ENCODE results near the gene BPIFB6. TPM values are rescaled to one million over a fixed set of nuclear protein-coding genes. Genes with fewer than 3 reads are reported as not detected.

Gene BPIFB6
- total RNA-seq, 1 experiment from 2014 or later, result not detected

DNA sequence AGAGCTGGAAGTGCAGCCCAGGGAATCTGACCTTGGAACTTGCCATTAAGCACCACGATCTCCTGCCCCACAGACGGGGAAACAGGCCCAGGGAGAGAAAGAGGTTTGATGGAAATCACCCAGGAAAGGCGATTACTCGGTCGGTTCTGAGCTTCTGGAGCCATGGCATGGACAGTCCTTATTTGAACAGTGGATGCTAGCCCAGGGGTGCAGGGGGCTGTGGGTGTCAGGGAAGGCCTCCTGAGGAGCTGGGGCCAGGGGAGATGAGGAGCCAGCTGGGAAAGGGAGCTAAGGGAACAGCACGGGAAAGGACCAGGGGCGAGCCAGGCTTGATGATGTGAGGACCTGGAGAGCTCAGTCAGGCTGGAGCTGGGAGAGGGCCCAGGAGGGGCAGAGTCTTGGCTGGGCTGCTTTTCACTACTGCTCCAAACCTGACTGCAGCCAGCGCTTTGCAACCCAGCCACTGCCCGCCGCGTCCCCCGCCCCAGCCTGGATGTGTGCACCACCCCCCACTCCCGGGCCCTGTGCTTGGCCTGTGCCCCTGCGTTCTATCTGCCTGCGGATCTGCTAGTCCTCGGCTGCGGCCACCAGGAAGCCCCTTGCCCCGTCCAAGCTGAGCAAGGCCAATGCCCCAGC lies 45.0 kb upstream of the BPIFB6 start:
- H3K4me3 ChIP-seq (ENCODE audit: low read depth in 2 of 2, low read length in 2 of 2), result no peak overlapping the region
- H3K36me3 ChIP-seq (ENCODE audit: control insufficient read depth, insufficient read depth, low read length), result no peaks in the 10 kb centered on the region
- TF ChIP-seq TCF7L2 (IDR thresholded peaks at IDR 0.05; ENCODE audit: low read depth, low read length) (no peak), POLR2AphosphoS5 (IDR thresholded peaks at IDR 0.05; ENCODE audit: low read depth, low read length) (no peak), SIN3A (IDR thresholded peaks at IDR 0.05; ENCODE audit: borderline replicate concordance, insufficient read depth, low read depth, low read length) (no peak)
- TF ChIP-seq, protein P1, sequence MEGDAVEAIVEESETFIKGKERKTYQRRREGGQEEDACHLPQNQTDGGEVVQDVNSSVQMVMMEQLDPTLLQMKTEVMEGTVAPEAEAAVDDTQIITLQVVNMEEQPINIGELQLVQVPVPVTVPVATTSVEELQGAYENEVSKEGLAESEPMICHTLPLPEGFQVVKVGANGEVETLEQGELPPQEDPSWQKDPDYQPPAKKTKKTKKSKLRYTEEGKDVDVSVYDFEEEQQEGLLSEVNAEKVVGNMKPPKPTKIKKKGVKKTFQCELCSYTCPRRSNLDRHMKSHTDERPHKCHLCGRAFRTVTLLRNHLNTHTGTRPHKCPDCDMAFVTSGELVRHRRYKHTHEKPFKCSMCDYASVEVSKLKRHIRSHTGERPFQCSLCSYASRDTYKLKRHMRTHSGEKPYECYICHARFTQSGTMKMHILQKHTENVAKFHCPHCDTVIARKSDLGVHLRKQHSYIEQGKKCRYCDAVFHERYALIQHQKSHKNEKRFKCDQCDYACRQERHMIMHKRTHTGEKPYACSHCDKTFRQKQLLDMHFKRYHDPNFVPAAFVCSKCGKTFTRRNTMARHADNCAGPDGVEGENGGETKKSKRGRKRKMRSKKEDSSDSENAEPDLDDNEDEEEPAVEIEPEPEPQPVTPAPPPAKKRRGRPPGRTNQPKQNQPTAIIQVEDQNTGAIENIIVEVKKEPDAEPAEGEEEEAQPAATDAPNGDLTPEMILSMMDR (IDR thresholded peaks at IDR 0.05), result no peak
- TF ChIP-seq, protein P2, sequence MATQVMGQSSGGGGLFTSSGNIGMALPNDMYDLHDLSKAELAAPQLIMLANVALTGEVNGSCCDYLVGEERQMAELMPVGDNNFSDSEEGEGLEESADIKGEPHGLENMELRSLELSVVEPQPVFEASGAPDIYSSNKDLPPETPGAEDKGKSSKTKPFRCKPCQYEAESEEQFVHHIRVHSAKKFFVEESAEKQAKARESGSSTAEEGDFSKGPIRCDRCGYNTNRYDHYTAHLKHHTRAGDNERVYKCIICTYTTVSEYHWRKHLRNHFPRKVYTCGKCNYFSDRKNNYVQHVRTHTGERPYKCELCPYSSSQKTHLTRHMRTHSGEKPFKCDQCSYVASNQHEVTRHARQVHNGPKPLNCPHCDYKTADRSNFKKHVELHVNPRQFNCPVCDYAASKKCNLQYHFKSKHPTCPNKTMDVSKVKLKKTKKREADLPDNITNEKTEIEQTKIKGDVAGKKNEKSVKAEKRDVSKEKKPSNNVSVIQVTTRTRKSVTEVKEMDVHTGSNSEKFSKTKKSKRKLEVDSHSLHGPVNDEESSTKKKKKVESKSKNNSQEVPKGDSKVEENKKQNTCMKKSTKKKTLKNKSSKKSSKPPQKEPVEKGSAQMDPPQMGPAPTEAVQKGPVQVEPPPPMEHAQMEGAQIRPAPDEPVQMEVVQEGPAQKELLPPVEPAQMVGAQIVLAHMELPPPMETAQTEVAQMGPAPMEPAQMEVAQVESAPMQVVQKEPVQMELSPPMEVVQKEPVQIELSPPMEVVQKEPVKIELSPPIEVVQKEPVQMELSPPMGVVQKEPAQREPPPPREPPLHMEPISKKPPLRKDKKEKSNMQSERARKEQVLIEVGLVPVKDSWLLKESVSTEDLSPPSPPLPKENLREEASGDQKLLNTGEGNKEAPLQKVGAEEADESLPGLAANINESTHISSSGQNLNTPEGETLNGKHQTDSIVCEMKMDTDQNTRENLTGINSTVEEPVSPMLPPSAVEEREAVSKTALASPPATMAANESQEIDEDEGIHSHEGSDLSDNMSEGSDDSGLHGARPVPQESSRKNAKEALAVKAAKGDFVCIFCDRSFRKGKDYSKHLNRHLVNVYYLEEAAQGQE (IDR thresholded peaks at IDR 0.05; ENCODE audit: insufficient read depth in 1 of 2, low read depth in 2 of 2, low read length in 1 of 2), result no peak
- in situ Hi-C loops (cut with HindIII; ENCODE audit: low pct_unique_long_range_greater_than_20kb, low sequenced_read_pairs), result no loop called here
- BruUV-seq (replicated peaks), result no TSS peak
- no peak overlapping the region for H3K27ac ChIP-seq (ENCODE audit: low read length)
- DNase-seq (ENCODE audit: low read depth, low spot score) (no peak), ATAC-seq (no peak)
- H3K4me1 ChIP-seq (ENCODE audit: control insufficient read depth, insufficient read depth, low read length), result no peaks in the 10 kb centered on the region
- no peaks in the 10 kb centered on the region for H3K9me3 ChIP-seq (ENCODE audit: control insufficient read depth, insufficient read depth, low read depth, low read length)
- ChIA-PET CTCF (interaction anchor here (0.5 to 0.6 kb wide), 3 partner anchors 65 to 108 kb away, joined by 3 to 4 read pairs (median 3); no protein-coding TSS in a partner anchor), POLR2A (interaction anchor here (0.6 kb wide), 1 partner anchor 499 kb away, joined by 5 read pairs; no protein-coding TSS in a partner anchor)
- no peaks in the 10 kb centered on the region for H3K27me3 ChIP-seq (ENCODE audit: control insufficient read depth, insufficient read depth, low read length)
- intact Hi-C loops (cut with micrococcal nuclease; ENCODE audit: unreplicated experiment), result no loop called here

DNA sequence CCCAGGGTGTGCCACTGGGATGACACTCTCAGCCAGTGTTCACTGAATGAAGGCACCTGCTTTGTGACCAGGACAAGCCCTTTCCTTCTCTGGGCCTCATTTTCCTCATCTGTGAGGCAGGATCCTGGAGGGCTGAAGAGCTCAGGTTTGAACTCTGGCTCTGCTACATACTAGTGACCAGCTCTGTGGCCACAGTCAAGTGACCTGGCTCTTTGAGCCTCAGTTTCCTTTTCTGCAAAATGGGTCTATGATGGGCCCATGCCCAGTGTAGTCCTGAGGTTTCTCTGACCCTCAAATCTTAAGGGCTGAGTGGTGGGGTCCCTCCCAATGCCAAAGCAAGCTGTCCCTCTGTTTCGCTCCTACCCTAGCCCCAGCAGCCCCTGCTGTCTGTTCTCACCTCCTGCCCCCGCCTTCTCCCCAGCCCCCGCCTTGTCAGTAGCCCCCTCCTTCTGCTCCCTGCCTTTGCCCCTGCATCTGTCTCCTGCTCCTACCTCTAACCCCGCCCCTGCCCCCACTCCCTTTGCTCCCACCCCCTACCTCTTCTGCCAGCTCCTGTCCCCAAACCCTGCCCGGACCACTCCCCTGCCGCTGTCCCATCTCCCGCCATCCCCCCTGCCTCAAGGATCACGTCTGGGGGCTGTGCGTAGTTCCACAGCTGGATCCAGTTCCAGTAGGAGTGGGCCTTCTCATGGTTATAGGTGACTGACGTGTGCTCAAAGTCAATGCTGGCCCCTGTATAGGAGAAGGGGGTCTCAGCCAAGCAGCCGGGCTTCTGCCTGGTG lies 44.2 kb upstream of the BPIFB6 start:
- DNase-seq (ENCODE audit: low read depth, low spot score), result no peak
- in situ Hi-C loops (cut with HindIII; ENCODE audit: low pct_unique_long_range_greater_than_20kb, low sequenced_read_pairs), result no loop called here
- CTCF ChIA-PET, result interaction anchor here (0.6 kb wide), 1 partner anchor 66 kb away, joined by 3 read pairs; no protein-coding TSS in a partner anchor

More for the DNA sequence above, 44.2 kb upstream of the BPIFB6 start:
- BruUV-seq (replicated peaks), result no TSS peak
- Histone ChIP-seq H3K4me1 (ENCODE audit: control insufficient read depth, insufficient read depth, low read length) (no peaks in the 10 kb centered on the region), H3K27ac (ENCODE audit: low read length) (no peak overlapping the region), H3K36me3 (ENCODE audit: control insufficient read depth, insufficient read depth, low read length) (no peaks in the 10 kb centered on the region), H3K27me3 (ENCODE audit: control insufficient read depth, insufficient read depth, low read length) (no peaks in the 10 kb centered on the region), H3K4me3 (ENCODE audit: low read depth in 2 of 2, low read length in 2 of 2) (no peak overlapping the region), H3K9me3 (ENCODE audit: control insufficient read depth, insufficient read depth, low read depth, low read length) (no peaks in the 10 kb centered on the region)
- POLR2A ChIA-PET, result interaction anchor here (0.6 kb wide), 1 partner anchor 499 kb away, joined by 5 read pairs; no protein-coding TSS in a partner anchor
- no peak for ATAC-seq
- no peak for TF ChIP-seq POLR2AphosphoS5 (IDR thresholded peaks at IDR 0.05; ENCODE audit: low read depth, low read length)
- TF ChIP-seq, protein P1 (IDR thresholded peaks at IDR 0.05), result no peak
- no peak for TF ChIP-seq SIN3A (IDR thresholded peaks at IDR 0.05; ENCODE audit: borderline replicate concordance, insufficient read depth, low read depth, low read length)
- no peak for TF ChIP-seq TCF7L2 (IDR thresholded peaks at IDR 0.05; ENCODE audit: low read depth, low read length)
- TF ChIP-seq, protein P2 (IDR thresholded peaks at IDR 0.05; ENCODE audit: insufficient read depth in 1 of 2, low read depth in 2 of 2, low read length in 1 of 2), result no peak
- intact Hi-C loops (cut with micrococcal nuclease; ENCODE audit: unreplicated experiment), result no loop called here

Data from Panc1 (cell line).